Loucy (cell line): ENCODE measurements around the gene PLEKHA1.

ENCODE experiments used
- H2AFZ ChIP-seq: fragments of 200-600 bp; sonication (generic); 2 replicates; pipeline ENCODE4 v1.6.0; 2016; ENCODE audit warnings: antibody characterized with exemption, mild to moderate bottlenecking, low read length, moderate library complexity
- H3F3A ChIP-seq: fragments of 200-600 bp; 2 replicates; pipeline ENCODE4 v1.6.0; 2016; ENCODE audit warnings: antibody characterized with exemption, low read depth, mild to moderate bottlenecking
- H3K27me3 ChIP-seq: fragments of 200-600 bp; sonication (generic); 2 replicates; pipeline ENCODE4 v1.6.1; 2014; ENCODE audit warnings: low read length, mild to moderate bottlenecking; ENCODE audit not compliant: insufficient read depth, poor library complexity, severe bottlenecking
- H3K36me3 ChIP-seq: fragments of 200-600 bp; sonication (generic); 2 replicates; pipeline ENCODE4 v1.6.1; 2016; ENCODE audit warnings: low read length; ENCODE audit not compliant: insufficient read depth
- H3K4me1 ChIP-seq: fragments of 200-600 bp; sonication (generic); 2 replicates; pipeline ENCODE4 v1.5.1; 2014; ENCODE audit warnings: low read length, mild to moderate bottlenecking; ENCODE audit not compliant: insufficient read depth, poor library complexity, severe bottlenecking
- H3K4me2 ChIP-seq: fragments of 200-600 bp; sonication (generic); 2 replicates; pipeline ENCODE4 v1.6.0; 2014; ENCODE audit warnings: antibody characterized with exemption, low read length, low read depth, mild to moderate bottlenecking; ENCODE audit not compliant: poor library complexity, severe bottlenecking
- H3K4me3 ChIP-seq: fragments of 200-600 bp; sonication (generic); 2 replicates; pipeline ENCODE4 v1.5.1; 2014; ENCODE audit warnings: low read length, mild to moderate bottlenecking, mixed read lengths; ENCODE audit not compliant: poor library complexity, severe bottlenecking
- H3K79me2 ChIP-seq: fragments of 200-600 bp; sonication (generic); 2 replicates; pipeline ENCODE4 v1.6.1; 2014; ENCODE audit warnings: low read length; ENCODE audit not compliant: insufficient read depth
- H3K9ac ChIP-seq: fragments of 200-600 bp; sonication (generic); 2 replicates; pipeline ENCODE4 v1.6.0; 2014; ENCODE audit warnings: mild to moderate bottlenecking, low read depth, low read length, moderate library complexity; ENCODE audit not compliant: poor library complexity, severe bottlenecking
- H3K9me2 ChIP-seq: fragments of 200-600 bp; sonication (generic); replicated peaks from 2 replicates; pipeline ENCODE4 v1.6.1; 2016; ENCODE audit warnings: low read depth, low read length, mixed read lengths
- H3K9me3 ChIP-seq: fragments of 200-600 bp; sonication (generic); 2 replicates; pipeline ENCODE4 v1.6.1; 2014; ENCODE audit warnings: mild to moderate bottlenecking, antibody characterized with exemption, low read length, low read depth; ENCODE audit not compliant: insufficient read depth
- H4K20me1 ChIP-seq: fragments of 200-600 bp; sonication (generic); 2 replicates; pipeline ENCODE4 v1.6.0; 2014; ENCODE audit warnings: antibody characterized with exemption, low read length, mild to moderate bottlenecking; ENCODE audit not compliant: insufficient read depth, poor library complexity, severe bottlenecking
- EZH2phosphoT487 ChIP-seq: fragments of 200-600 bp; IDR thresholded peaks from 2 replicates; pipeline ENCODE4 v1.6.1; 2018; ENCODE audit warnings: antibody characterized with exemption, mild to moderate bottlenecking, moderate library complexity, borderline replicate concordance
- TF ChIP-seq, protein P1 (sequence below): fragments of 200-600 bp; sonication (generic); conservative IDR thresholded peaks from 2 replicates; pipeline ENCODE4 v1.5.1; 2014; ENCODE audit warnings: mild to moderate bottlenecking, antibody characterized with exemption, low read length

Gene PLEKHA1

DNA sequence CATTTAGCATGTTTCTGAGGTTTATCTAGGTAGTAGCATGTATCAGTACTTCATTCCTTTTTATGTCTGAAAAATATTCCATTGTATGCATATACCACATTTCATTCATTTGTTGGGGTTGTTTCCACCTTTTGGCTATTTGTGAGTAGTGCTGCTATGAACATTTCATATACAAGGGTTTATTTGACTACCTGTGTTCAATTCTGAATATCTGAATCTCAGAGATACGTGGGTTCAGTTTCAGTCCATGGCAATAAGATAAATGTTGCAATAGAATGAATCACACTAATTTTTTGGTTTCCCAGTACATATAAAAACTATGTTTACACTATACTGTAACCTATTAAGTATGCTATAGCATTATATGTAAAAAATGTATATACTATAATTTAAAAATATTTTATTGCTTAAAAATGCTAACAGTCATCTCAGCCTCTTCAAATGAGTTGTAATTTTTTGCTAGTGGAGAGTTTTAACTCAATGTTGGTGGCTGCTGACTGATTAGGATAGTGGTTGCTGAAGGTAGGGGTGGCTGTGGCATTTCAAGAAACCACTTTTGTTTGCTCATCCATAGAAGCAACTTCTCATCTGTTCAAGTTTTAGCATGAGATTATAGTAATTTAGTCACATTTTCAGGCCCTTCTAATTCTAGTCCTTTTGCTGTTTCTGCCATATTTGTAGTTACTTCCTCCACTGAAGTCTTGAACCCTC is 13.9 kb downstream of the PLEKHA1 start:
- no peak for TF ChIP-seq EZH2phosphoT487
- TF ChIP-seq, protein P1, sequence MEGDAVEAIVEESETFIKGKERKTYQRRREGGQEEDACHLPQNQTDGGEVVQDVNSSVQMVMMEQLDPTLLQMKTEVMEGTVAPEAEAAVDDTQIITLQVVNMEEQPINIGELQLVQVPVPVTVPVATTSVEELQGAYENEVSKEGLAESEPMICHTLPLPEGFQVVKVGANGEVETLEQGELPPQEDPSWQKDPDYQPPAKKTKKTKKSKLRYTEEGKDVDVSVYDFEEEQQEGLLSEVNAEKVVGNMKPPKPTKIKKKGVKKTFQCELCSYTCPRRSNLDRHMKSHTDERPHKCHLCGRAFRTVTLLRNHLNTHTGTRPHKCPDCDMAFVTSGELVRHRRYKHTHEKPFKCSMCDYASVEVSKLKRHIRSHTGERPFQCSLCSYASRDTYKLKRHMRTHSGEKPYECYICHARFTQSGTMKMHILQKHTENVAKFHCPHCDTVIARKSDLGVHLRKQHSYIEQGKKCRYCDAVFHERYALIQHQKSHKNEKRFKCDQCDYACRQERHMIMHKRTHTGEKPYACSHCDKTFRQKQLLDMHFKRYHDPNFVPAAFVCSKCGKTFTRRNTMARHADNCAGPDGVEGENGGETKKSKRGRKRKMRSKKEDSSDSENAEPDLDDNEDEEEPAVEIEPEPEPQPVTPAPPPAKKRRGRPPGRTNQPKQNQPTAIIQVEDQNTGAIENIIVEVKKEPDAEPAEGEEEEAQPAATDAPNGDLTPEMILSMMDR: no peak
- Histone ChIP-seq H3K27me3 (no peaks in the 10 kb centered on the region), H2AFZ (no peak overlapping the region), H3K79me2 (no peaks in the 10 kb centered on the region), H3K9ac (no peak overlapping the region), H3K4me1 (no peaks in the 10 kb centered on the region), H4K20me1 (no peaks in the 10 kb centered on the region), H3K4me2 (no peak overlapping the region), H3K36me3 (no peaks in the 10 kb centered on the region), H3K9me3 (no peaks in the 10 kb centered on the region), H3K4me3 (no peak overlapping the region), H3F3A (no peaks in the 10 kb centered on the region), H3K9me2 (no peaks in the 10 kb centered on the region)

DNA sequence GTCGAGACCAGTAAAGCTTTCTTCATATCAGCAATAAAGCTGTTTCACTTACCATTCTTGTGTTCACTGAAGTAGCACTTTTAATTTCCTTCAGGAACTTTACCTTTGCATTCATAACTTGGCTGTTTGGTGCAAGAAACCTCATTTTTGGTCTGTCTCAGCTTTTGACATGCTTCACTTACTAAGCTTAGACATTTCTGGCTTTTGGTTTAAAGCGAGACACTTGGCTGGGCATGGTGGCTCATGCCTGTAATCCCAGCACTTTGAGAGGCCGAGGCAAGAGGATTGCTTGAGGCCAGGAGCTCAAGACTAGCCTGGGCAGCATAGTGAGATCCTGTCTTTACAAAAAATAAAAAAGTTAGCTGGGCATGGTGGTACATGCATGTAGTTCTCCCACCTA is 15.8 kb downstream of the PLEKHA1 start:
- Histone ChIP-seq H3K9me3 (no peaks in the 10 kb centered on the region), H3F3A (no peaks in the 10 kb centered on the region), H2AFZ (no peak overlapping the region), H4K20me1 (no peaks in the 10 kb centered on the region), H3K36me3 (no peaks in the 10 kb centered on the region), H3K79me2 (no peaks in the 10 kb centered on the region), H3K9ac (no peak overlapping the region), H3K4me3 (no peak overlapping the region), H3K9me2 (no peaks in the 10 kb centered on the region), H3K4me2 (no peak overlapping the region), H3K27me3 (no peaks in the 10 kb centered on the region), H3K4me1 (no peaks in the 10 kb centered on the region)
- no peak for TF ChIP-seq EZH2phosphoT487
- TF ChIP-seq, protein P1: no peak

DNA sequence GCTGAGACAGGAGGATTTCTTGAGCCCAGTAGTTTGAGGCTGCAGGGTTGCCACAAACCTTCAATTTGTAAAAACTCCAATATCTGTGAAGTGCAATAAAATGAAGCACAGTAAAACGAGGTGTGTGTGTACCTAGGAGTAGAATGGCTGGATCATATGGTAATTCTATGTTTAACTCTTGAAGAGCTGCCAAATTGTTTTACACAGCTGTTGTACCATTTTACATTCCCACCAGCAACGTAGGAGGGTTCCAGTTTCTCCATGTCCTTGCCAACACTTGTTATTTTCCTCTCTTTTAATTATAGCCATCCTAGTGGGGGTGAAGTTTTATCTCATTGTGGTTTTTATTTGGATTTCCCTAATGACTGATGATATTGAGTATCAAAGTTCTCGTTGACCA is 16.2 kb downstream of the PLEKHA1 start:
- Histone ChIP-seq H3K4me3 (no peak overlapping the region), H3K9ac (no peak overlapping the region), H3F3A (no peaks in the 10 kb centered on the region), H3K9me2 (no peaks in the 10 kb centered on the region), H3K79me2 (no peaks in the 10 kb centered on the region), H3K4me2 (no peak overlapping the region), H3K36me3 (no peaks in the 10 kb centered on the region), H3K9me3 (no peaks in the 10 kb centered on the region), H4K20me1 (no peaks in the 10 kb centered on the region), H2AFZ (no peak overlapping the region), H3K4me1 (no peaks in the 10 kb centered on the region), H3K27me3 (no peaks in the 10 kb centered on the region)
- TF ChIP-seq EZH2phosphoT487: no peak
- TF ChIP-seq, protein P1: no peak
